HepG2 (cell line): ENCODE results near the gene DCST2. TPM values are rescaled to one million over a fixed set of nuclear protein-coding genes. Genes with fewer than 3 reads are reported as not detected.
A peak's percentile ranks its signal among the peaks of the same experiment; 100 is the strongest.

ENCODE experiments used
- AKNA ChIP-seq: sonication (generic); formaldehyde crosslinking; IDR thresholded peaks from 2 replicates; pipeline ENCODE4 v1.4.0; 2020; ENCODE audit warnings: missing genetic modification reagents, borderline replicate concordance
- ATAD3A ChIP-seq: sonication (generic); formaldehyde crosslinking; IDR thresholded peaks from 2 replicates; pipeline ENCODE4 v1.4.0; 2020; ENCODE audit warnings: missing genetic modification reagents
- ATRX ChIP-seq: sonication (generic); formaldehyde crosslinking; IDR thresholded peaks from 2 replicates; pipeline ENCODE4 v1.4.0; 2020; ENCODE audit warnings: missing genetic modification reagents, borderline replicate concordance
- DMAP1 ChIP-seq: IDR thresholded peaks from 2 replicates; pipeline ENCODE4 v1.6.1; 2016
- DNMT1 ChIP-seq: sonication (generic); formaldehyde crosslinking; IDR thresholded peaks from 2 replicates; pipeline ENCODE4 v1.5.1; 2020; ENCODE audit warnings: mild to moderate bottlenecking, missing genetic modification reagents
- FIP1L1 ChIP-seq: fragments of 200-400 bp; formaldehyde crosslinking; IDR thresholded peaks from 2 replicates; pipeline ENCODE4 v1.6.1; 2018; ENCODE audit warnings: low read depth, mild to moderate bottlenecking, low read length, moderate library complexity, borderline replicate concordance; ENCODE audit not compliant: insufficient read depth
- HMGA1 ChIP-seq: sonication (generic); formaldehyde crosslinking; conservative IDR thresholded peaks from 2 replicates; pipeline ENCODE4 v1.4.0; 2020; ENCODE audit warnings: missing genetic modification reagents
- HNRNPUL1 ChIP-seq: fragments of 200-400 bp; formaldehyde crosslinking; IDR thresholded peaks from 2 replicates; pipeline ENCODE4 v1.6.1; 2017; ENCODE audit warnings: low read depth, mild to moderate bottlenecking, low read length, moderate library complexity
- MYC ChIP-seq: sonication (generic); formaldehyde crosslinking; IDR thresholded peaks from 2 replicates; pipeline ENCODE4 v1.9.0; 2021; ENCODE audit warnings: missing genetic modification reagents, borderline replicate concordance
- NCOA5 ChIP-seq: sonication (generic); formaldehyde crosslinking; IDR thresholded peaks from 2 replicates; pipeline ENCODE4 v1.4.0; 2020; ENCODE audit warnings: missing genetic modification reagents
- PRPF4 ChIP-seq: fragments of 200-400 bp; formaldehyde crosslinking; IDR thresholded peaks from 2 replicates; pipeline ENCODE4 v1.6.1; 2016; ENCODE audit warnings: low read length, low read depth; ENCODE audit not compliant: poor library complexity, severe bottlenecking
- SMAD3 ChIP-seq: sonication (generic); formaldehyde crosslinking; IDR thresholded peaks from 2 replicates; pipeline ENCODE4 v1.4.0; 2020; ENCODE audit warnings: missing genetic modification reagents
- SPEN ChIP-seq: sonication (generic); formaldehyde crosslinking; IDR thresholded peaks from 2 replicates; pipeline ENCODE4 v1.5.1; 2020; ENCODE audit warnings: low read depth, mild to moderate bottlenecking, missing genetic modification reagents
- TFDP2 ChIP-seq: sonication (generic); formaldehyde crosslinking; IDR thresholded peaks from 2 replicates; pipeline ENCODE4 v1.4.0; 2020; ENCODE audit warnings: missing genetic modification reagents
- ZNF142 ChIP-seq: sonication (generic); formaldehyde crosslinking; IDR thresholded peaks from 2 replicates; pipeline ENCODE4 v1.4.0; 2020; ENCODE audit warnings: missing genetic modification reagents
- ZNF24 ChIP-seq: fragments of 450-650 bp; IDR thresholded peaks from 2 replicates; pipeline ENCODE4 v1.6.1; 2017; ENCODE audit warnings: antibody characterized with exemption, mild to moderate bottlenecking
- ZNF563 ChIP-seq: sonication (generic); formaldehyde crosslinking; IDR thresholded peaks from 2 replicates; pipeline ENCODE4 v1.8.0; 2022; ENCODE audit warnings: mild to moderate bottlenecking, moderate library complexity, missing genetic modification reagents
- ZNF572 ChIP-seq: sonication (generic); formaldehyde crosslinking; IDR thresholded peaks from 2 replicates; pipeline ENCODE4 v1.5.1; 2020; ENCODE audit warnings: mild to moderate bottlenecking, missing genetic modification reagents
- ZNF891 ChIP-seq: sonication (generic); formaldehyde crosslinking; IDR thresholded peaks from 2 replicates; pipeline ENCODE4 v1.5.0; 2020; ENCODE audit warnings: mild to moderate bottlenecking, missing genetic modification reagents
- polyA plus RNA-seq, 8 experiments: library from polyadenylated mRNA; depleted of rRNA in 3 of 8; stranded (reverse) in 7 of 8; unstranded in 1 of 8; fragments of >200 nt; fragmentation: Illumina TruSeq in 4 of 8; extraction: Trizol in 4 of 8; gene quantifications; 2 replicates each; pipeline versions ENCODE4 v1.2.1 to v1.2.3, GENCODE V29; 2011 to 2016; ENCODE audit warnings: low read depth in 4 of 8, missing spikeins in 1 of 8, mixed read lengths in 1 of 8; ENCODE audit not compliant: insufficient read depth in 1 of 8
- total RNA-seq, 5 experiments: library from RNA; depleted of rRNA; stranded (reverse); fragments of >200 nt; fragmentation: Illumina TruSeq; extraction: Trizol; gene quantifications; 2 replicates each; pipeline ENCODE4 v1.2.3, GENCODE V29; 2016; ENCODE audit warnings: low read depth in 1 of 5

DCST2 gene
- total and polyA plus RNA-seq, 2 of the 13 experiments (the other 11 are each of a cell fraction or from before 2014, with no cell fraction given): 0.74 TPM; not detected in 1

GRCh38 chr1:154974808-154975408 lies 58.7 kb downstream of the DCST2 start (continued):
- TF ChIP-seq FIP1L1: no peak
- 0 out of 2 replicates have a peak, but pooled peaks have one; percentile 4 for TF ChIP-seq SPEN (CRISPR knock-in tag)
- TF ChIP-seq SMAD3 (CRISPR knock-in tag): no peak; the same call in 1 of the 2 replicates
- TF ChIP-seq ZNF24: no peak
- TF ChIP-seq DNMT1 (CRISPR knock-in tag): no peak
- no peak for TF ChIP-seq AKNA (CRISPR knock-in tag)
- TF ChIP-seq ZNF563 (CRISPR knock-in tag): no peak
- no peak for TF ChIP-seq HNRNPUL1
- TF ChIP-seq ZNF572 (CRISPR knock-in tag): no peak
- TF ChIP-seq MYC (CRISPR knock-in tag): no peak
- TF ChIP-seq HMGA1 (CRISPR knock-in tag): no peak
- TF ChIP-seq ATAD3A (CRISPR knock-in tag): no peak
- TF ChIP-seq ZNF142: no peak
- TF ChIP-seq DMAP1 (CRISPR knock-in tag): peak; percentile 82
- no peak for TF ChIP-seq PRPF4
- TF ChIP-seq NCOA5: no peak
- no peak for TF ChIP-seq ATRX (CRISPR knock-in tag)
- no peak; the same call in 1 of the 2 replicates for TF ChIP-seq TFDP2
- TF ChIP-seq ZNF891 (CRISPR knock-in tag): no peak
